Measurements from ENCODE around the gene AHNAK2. TPM values are rescaled to one million over a fixed set of nuclear protein-coding genes. Genes with fewer than 3 reads are reported as not detected.

The AHNAK2 gene
- total RNA-seq, 1 donor from 2014 or later: 0.07 TPM

DNA sequence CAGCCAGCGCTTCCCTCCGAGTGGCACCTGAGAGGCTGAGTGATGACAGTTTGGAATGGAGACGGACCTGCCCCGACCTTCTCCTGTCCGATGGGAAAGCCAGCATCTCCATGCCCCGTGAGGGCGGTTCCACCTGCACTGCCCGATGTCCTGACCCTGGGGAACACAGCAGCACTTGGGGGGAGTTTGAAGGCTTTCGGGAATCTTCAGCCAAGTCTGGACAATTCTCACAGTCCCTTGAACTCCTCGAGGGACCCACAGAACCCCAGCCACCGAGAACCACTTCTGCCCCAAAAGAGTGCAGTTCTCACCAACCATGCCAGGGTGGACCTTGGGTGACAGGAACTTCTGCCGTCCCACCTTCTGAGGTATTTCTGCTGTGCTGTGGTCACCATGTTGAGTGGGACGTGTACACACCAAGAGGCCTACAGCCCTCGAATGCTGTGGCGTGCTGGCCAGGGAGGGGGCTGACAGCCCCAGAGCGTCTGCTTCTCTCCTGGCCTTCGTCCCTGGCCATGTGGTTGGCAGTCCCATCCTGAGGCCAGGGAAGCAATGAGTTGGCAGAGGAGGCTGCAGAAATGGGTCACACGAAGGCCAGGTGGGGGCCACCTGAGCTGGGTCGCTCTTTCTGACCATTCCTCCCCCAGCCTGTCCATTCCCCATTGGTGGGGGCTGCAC is 8.5 kb upstream of the AHNAK2 start:
- intact Hi-C loops (cut with micrococcal nuclease): no loop called here

DNA sequence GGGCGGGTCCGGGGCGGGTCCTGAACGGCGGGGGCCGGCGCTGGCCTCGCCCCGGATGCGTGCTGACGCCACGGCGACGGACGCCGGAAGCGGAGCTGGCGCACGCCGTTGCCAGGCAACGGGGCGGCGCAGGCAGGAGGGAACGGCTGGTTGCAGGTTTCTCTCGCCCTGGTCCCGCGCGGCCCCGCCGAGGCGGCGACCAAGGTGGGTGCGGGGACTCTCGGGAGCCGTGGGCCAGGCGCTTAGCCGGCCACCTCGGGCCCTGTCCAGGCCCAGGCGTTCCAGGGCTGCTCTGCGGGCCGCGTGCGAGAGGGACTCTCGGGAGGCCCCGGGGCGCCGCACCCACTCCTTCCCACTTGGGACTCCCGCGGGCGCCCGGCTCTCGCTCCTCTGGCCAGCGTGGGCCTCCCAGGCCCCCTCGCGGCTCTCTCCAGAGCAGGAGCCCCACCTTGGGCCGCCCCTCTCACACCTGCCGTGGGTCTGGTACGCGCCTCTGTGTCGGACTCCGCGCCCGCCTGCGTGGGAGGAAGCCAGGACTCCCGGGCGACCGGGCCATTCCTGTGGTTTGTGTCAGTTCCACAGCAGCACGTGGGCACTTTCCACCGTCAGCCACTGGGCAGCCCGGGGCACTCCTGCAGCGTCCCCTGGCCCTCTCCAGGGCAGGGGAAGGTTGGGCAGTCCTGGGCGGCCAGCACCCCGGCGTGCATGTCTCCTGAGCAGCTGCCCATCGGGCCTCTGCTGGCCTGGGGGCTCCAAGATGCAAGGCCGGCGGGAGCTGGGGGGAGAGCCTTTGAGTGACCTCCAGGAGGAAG is 7.7 kb upstream of the AHNAK2 start, which contains the start of gene CLBA1:
Gene CLBA1, plus strand, starts transcription at position 114 of the 812 bp plus-strand sequence. Its CDS starts 644 bp downstream, at position 758.
- intact Hi-C loops (cut with micrococcal nuclease): loop anchor here (1.0 kb wide), 1 partner anchor 35 kb away; the partner anchor contains the start of gene CDCA4

DNA sequence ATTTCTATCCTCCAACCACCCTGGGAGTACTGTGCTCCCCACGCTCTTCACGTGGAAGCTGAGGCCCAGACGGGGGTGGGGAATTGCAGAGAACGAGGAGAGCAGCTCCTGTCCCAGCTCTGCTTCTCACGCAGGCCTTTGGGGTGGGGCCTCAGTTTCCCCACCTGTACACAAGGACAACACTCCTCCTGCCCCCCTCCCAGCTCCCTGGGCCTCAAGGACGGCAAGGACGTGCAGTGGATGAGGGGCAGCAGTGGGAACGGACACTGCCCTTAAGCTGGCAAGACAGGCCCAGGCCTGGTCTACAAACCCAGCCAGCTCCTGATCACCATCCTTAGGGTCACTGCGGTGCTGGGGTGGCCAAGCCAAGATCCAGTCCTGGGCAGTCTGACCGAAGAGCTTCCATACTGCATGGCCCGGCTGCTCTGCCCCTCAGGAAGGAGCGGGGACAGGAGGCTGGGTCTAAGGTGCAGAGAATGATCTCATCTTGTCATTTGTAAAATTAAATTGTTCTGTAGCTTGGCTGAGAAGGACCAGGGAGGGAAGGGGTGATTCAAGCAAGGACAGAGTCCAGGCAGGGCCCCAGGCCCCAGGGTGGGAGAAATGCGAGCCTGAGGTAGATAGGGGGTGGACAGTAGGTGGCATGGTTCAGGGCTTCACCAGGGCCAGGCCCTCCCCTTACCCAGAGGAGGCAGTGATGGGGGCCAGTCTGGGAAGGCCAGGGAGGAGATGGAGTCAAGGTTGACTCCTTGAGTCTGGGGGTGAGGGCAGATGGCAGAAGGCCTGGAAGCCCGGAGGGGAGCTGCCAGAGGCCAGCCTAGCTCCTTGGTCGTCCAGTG is 6.1 kb upstream of the AHNAK2 start:
- intact Hi-C loops (cut with micrococcal nuclease): no loop called here

DNA sequence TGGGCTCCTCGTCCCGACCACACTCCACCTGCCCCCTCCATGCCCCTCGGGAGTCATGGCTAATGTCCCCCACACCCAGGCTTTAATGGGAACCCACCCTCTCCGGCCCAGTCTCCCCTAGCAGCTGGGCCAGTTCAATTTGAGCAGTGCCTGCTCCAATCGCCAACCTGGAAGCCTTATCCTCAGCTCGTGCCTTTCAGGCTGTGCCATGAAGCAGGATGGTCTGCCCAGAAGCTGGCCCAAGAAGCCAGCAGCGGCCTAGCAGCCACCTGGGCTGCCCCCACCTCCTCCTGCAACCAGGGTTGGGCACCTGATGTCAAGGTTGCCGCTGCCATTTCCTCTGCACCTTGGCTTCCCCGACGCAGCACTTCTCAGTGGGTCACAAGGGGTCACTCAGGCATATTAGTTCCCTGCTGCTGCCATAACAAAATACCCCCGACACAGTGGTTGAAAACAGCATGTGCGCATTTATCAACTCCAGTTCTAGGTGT is 5.1 kb upstream of the AHNAK2 start:
- intact Hi-C loops (cut with micrococcal nuclease): no loop called here

DNA sequence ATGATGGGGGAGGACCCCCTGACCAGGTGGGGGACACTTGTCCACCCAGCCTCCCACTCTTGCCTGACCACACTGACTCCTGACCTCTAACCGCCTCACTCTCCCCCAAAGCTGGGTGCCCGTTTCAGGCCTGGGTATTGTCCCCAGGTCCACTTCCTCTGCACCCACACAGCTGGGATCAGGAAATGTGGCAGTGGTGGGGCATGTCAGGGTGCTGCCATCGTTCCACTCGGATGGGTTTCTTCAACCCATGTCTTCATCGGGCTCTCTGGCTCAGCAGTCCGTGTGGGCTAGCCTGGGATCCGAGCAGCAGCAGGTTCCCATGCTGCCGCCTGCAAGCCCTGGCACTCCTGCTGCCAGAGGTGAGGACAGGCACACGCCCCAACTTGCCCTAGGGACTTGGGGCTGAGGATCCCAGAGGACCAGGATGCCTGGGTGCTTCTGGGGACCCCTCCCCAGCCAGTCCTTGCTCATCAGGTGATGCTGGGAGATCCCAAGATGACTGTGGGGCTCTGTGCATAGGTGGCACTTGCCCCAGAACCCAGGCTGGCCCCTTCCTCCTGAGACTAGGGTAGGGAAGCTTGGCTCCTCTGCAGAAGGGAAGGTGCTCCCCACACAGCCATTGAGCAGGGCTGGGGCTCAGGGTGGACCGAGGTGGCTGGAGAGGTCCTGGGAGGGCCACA is 4.5 kb upstream of the AHNAK2 start:
- intact Hi-C loops (cut with micrococcal nuclease): no loop called here

DNA sequence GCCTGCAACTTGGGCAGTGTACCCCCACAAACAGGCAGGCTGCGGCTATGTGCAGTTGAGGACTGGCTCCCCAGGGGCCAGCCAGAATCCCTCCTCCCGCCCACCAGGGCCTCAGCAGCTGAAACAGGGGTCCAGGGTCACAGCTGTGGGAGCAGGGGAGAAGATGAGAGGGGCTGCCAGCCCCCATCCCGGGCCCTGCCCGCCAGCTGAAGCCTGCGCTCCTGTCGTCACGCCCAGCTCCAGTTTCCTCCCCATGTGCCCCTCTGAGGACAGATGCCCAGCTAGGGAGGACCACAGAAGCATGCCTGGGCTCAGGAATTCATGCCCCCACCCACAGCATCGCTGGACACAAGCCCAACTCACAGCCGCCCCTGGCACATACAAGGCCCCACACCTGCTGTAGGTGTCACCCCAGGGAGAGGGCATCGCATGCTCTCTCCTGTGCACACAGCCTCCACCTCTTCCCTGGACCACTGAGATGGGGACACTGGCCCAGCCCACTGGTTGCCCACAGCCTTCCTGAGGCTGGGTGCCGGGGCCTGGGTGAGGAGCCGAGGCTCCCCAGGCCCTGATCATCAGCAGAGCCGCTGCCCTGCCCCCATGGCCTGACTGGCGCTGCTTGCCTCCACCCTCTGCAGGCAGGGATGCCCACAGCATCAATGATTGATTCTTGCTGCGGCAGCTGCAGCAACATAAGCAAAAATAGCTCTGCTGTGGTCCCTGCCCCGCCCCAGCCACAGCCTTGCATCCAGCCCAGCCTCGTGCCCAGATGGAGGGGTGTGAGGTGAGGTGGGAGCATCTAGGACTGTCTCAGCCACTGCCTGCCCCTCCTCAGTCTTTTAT is 3.7 kb upstream of the AHNAK2 start:
- intact Hi-C loops (cut with micrococcal nuclease): no loop called here

DNA sequence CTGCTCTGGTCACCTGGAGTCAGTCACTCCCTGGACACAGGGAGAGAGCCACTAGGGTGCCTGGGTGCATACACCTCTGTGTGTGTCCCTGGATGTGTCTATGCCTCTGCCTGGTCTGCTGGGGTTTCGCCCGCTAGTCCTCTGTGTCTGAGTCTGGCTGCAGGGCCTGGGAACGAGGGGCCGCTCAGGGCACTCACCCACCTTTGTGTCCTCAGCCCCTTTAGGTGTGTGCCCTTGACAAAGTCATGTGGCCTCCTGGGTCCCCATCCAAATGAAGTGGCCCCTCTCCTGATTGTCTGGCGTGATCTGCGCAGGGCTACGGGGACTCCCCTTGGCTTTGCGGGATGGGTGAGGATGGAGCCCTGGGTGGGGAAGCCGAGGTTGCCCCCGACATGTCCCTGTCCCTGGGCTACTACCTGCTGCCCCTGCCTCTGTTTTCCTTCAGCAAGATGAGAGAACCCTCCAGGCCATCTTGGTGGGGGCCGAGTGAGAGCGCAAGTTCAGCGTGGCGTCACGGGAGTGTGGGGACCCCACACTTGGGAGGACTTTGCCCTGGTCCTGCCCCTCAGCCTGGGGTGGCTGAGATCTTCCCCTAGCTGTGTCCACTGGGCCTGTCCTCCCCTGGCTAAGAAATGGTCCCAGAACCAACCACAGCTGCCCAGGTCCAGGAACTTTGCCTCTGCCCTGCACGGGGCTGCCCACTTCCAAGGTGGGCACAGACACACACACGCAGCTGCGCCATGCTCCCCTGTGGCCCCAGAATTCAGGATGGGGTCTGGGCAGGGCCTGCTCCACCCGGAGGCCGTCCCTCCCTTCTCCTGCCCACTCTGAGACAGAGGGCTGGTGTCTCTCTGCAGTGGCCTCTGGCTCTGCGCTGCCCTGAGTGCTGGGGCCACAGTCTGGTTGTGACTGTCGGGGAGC is 2.7 kb upstream of the AHNAK2 start:
- intact Hi-C loops (cut with micrococcal nuclease): no loop called here

DNA sequence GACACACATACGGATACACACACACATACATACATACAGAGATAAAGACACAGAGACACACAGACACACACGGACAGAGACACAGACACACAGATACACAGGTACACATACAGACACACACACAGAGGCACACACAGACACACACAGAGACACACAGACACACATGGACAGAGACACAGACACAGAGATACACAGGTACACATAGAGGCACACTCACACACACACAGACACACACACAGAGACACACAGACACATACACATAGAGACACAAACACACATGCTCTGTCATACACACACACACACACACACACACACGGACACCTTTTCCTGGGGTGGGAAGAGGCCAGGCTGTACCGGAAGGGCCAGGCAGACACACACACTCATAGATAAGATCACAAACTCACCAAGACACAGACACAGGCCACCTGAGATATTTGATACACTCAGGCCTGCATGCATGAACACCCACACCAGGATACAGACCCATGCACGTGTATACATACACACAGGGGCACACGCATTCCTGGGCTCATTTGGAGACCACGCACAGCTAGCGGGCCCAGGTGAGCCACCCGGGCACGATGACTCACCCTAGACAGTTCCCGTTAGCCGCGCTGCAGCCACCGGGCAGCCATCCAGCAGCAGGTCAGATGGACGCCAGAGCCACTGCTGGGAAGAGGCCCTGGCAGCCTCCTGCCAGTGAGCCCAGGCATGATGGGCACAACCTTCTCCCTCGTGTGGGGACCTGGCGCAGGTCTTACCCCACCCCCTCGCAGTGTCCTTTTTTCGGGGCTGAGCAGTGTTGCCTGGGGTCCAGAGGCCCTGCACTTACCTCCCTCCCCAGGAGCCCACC is 1.8 kb upstream of the AHNAK2 start:
- intact Hi-C loops (cut with micrococcal nuclease): loop anchor here (5.0 kb wide), 1 partner anchor 512 kb away; the partner anchor contains the start of gene TEDC1

DNA sequence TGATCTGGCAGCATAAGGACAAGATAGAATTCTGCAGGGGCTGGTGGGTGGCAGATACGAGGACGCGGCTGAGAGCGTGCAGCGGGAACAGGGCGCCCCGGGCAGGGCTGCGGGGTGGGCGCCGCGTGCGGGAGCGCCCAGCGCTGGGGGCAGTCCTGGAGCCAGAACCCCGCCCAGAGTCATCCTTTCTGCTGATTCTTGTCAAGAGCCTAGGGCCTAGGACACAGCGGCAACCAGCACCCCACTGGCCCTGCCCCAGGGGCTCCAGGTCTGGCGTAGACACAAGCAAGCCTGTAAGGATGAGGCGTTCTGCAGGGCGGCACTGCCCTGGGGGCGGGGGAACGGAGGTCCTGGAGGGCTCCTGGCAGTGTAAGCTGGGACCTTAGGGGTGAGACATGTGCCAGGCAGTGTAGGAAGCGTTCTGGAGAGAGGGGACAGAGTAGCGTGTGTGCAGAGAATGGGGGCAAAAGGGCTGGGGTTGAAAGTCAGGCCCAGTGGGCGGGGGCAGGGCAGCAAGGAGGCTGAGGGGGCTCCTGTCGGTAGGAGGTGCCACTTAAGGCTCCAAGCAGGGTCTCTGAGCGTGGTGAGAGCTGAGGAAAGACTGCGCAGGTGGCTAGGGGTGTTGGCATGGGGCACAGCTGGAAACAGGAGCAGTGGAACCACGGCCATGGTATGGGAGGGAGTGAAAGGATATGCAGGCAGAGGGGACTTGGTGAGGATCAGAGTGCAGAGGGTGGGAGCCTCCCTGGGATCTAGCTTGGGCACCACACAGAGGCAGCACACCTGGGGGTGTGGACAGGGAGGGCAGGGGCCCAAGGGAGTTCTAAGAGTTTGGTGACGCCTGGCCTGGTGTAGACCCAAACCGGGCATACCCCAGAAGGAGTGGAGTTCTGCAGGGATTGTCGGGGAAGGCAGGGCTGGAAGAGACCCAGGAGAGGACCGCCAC is 845 bp upstream of the AHNAK2 start:
- intact Hi-C loops (cut with micrococcal nuclease): loop anchor here (5.0 kb wide), 1 partner anchor 513 kb away; the partner anchor contains the start of gene TEDC1

DNA sequence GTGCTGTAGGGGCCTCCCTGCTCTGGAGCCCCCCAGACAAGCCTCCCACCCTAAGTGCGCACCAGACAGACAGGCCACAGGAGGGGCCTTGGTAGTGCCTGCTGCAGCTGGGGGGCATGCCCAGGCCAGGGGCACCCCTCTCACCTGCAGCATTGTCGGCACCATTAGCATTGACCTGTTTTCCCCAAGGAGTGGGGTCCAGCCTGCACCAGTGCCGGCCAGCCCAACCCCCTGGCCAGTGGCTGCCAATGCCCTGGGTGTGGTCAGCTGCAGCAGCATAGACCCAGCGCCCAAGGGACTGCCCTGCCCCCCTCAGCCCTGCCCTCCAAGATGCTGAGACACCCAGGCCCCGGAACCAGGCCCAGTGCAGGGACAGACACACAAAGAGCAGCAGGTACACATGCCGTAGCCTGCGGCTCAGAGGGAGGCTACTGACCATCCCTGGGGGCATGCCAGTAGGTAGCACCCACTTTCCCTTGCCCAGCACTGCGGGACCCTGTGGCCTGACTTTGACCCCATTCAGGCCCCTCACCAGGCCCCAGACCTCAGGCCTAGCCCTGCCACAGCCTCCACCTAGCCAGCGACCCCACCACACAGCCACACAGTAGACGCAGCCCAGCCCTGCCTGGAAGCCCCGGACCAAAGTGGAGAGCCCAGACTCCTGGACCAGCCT is 1.0 kb downstream of the AHNAK2 start:
- intact Hi-C loops (cut with micrococcal nuclease): loop anchor here (2.0 to 5.0 kb wide), 2 partner anchors 44 to 515 kb away; partner anchors contain the start of genes CDCA4 and TEDC1

DNA sequence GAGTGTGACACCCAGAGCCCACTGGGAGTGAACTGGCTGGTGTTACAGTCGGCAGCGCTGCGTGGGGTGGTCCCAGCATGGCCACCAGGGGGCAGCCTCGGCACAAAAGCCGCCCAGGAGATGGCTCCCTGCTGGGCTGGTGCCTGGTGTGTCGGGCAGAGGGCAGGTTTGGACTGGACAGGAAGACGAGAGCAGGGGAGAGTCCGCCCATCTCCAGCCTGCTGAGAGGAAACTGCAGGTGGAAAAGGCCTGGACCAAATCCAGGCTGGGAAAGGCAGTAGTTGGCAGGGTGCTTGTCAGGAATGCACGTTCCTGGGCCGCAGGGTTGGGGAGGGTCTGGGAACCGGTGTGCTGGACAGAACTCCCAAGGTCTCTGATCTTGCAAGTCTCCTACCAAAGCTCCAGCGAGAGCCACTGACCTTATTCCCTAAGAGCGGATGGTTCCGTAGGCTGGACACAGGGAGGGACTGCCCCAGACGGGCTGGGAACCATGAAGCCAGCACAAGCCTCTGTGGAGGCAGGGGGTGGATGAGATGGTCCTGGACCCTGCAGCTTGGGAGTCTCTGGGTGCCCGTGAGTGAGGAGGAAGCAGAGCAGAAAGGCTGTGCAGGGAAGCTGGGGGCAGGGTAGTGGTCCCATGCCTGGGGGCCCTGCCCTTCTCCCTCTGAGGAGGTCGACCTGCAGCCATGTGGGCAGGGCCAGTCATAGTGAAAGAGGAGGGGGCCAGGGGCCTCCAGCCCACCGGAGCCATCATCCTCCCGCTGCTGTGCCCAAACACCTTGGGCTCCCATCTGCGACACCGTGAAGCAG is 1.8 kb downstream of the AHNAK2 start:
- intact Hi-C loops (cut with micrococcal nuclease): loop anchor here (1.0 to 5.0 kb wide), 5 partner anchors 44 to 516 kb away; partner anchors contain the start of genes CDCA4 and TEDC1

DNA sequence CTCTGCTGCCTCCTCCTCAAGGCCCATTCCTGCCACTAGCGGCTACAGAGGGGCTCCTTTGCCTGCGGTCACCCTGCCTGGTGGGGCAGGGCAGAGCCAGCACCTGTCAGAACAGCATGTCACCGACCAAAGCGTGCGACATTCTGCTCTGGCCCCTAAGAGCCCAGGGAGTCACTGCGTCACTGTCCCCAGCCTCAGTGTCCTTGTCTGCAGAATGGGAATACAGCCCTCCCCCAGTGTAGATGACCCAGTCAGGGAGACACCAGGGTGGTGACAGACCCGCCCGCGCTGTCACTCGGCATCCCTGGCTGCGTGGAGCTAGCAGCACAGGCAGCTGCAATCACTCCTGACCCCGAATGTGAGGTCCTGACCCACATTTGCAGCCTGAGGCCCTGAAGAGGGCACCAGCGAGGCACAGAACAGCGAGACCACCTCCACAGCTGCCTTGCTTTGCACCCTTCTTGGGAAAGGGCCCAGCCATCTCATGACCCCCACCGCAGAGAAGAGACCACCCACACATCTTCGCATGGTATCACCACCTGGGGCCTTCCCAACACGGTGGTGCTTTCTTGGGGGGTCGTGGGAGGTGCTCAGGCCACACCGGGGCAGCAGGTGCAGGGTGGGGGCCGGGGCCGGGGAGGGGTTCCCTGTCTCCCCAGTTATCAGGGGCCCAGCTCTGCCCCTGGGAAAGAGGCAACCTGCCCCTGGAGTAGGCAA is 2.5 kb downstream of the AHNAK2 start:
- intact Hi-C loops (cut with micrococcal nuclease): loop anchor here (1.0 to 5.0 kb wide), 5 partner anchors 45 to 517 kb away; partner anchors contain the start of genes CDCA4 and TEDC1

DNA sequence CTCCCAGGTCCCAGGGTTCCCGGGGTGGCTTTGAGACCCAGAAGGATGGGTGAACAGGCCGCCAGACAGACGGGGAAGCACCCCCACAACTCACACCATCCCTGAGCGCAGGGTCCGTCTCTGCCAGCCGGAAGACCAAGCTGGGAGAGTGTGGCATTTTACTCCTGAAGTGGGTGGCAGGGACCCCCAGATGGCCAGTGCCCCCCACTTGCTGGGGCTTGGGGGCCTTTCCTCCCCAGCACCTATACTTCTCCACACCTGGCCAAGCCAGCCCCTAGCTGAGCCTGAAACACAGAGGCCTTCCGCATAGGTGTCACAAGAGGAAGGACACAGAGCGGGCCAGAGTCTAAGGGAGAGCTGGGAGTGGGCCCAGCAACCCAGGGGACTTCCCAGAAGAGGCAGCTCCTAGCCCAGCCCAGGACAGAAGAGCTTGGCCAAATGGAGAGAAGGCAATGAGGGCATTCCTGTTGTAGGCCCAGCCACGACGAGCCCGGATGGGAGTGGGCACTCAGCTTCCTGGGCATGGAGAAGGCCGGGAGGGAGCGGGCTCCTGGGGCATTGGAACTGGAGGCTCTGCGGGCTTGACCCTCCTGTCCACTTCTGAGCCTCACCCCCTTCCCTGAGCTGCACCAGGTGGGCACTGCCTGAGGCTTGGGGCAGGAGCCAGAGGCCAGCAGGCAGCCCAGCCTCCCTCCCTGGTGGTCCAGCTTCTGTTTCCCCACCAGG is 3.3 kb downstream of the AHNAK2 start:
- intact Hi-C loops (cut with micrococcal nuclease): loop anchor here (5.0 kb wide), 1 partner anchor 517 kb away; the partner anchor contains the start of gene TEDC1

DNA sequence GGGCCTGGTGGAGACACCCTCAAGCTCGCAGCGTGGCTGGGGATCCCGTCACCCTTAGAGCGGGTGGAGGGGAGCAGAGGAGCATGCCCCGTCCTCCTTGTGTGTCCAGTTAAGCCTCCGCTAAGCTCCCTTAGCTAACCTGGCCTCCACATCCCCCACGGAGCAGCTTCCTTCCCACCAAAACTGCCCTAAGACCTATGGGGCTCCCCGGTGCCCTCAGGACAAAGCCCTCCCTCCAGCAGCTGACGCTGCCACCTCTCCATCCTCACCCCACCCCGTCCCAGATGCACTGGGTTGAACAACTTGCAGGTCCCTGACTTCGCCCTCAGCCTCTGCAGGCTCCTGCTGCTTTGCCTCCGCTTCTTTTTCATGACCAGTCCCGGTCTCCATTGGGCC is 4.0 kb downstream of the AHNAK2 start:
- intact Hi-C loops (cut with micrococcal nuclease): no loop called here

Measured in T-helper 1 cell treated with Interleukin-12 subunit alpha and Interleukin-12 subunit beta and Interleukin-4 antibody, amounts not matched to agents 30 ng/mL and 1 ng/mL, for 36 hours (primary cell).